Smooth muscle cell (in vitro differentiated cells): ENCODE results near the gene TMUB2. TPM values are rescaled to one million over a fixed set of nuclear protein-coding genes. Genes with fewer than 3 reads are reported as not detected.
A peak's percentile ranks its signal among the peaks of the same experiment; 100 is the strongest.

Experiments
- DNase-seq: peaks from one replicate; lab custom pipeline; 2025; ENCODE audit not compliant: unreplicated experiment; lab: John Stamatoyannopoulos, UW
- H2AFZ ChIP-seq: fragments of 200-600 bp; sonication (generic); 2 replicates; pipeline ENCODE4 v1.6.0; 2016; ENCODE audit warnings: antibody characterized with exemption, low read depth, mild to moderate bottlenecking
- H3F3A ChIP-seq: fragments of 200-600 bp; sonication (generic); 2 replicates; pipeline ENCODE4 v1.6.0; 2017; ENCODE audit warnings: antibody characterized with exemption, low read depth
- H3K27ac ChIP-seq: fragments of 200-600 bp; sonication (generic); 2 replicates; pipeline ENCODE4 v1.5.1; 2016; ENCODE audit warnings: low read depth, mild to moderate bottlenecking
- H3K27me3 ChIP-seq: fragments of 200-600 bp; sonication (generic); 2 replicates; pipeline ENCODE4 v1.6.1; 2016; ENCODE audit warnings: low read depth, mild to moderate bottlenecking
- H3K36me3 ChIP-seq: fragments of 200-600 bp; sonication (generic); 2 replicates; pipeline ENCODE4 v1.5.1; 2016; ENCODE audit warnings: low read depth
- H3K4me1 ChIP-seq: fragments of 200-600 bp; sonication (generic); 2 replicates; pipeline ENCODE4 v1.5.1; 2016; ENCODE audit warnings: low read depth
- H3K4me2 ChIP-seq: fragments of 200-600 bp; sonication (generic); 2 replicates; pipeline ENCODE4 v1.6.0; 2016; ENCODE audit warnings: mild to moderate bottlenecking
- H3K4me3 ChIP-seq: fragments of 200-600 bp; sonication (generic); 2 replicates; pipeline ENCODE4 v1.5.1; 2016; ENCODE audit warnings: mild to moderate bottlenecking
- H3K79me2 ChIP-seq: fragments of 200-600 bp; sonication (generic); 2 replicates; pipeline ENCODE4 v1.6.0; 2016; ENCODE audit warnings: low read depth, mild to moderate bottlenecking
- H3K9ac ChIP-seq: fragments of 200-600 bp; sonication (generic); 2 replicates; pipeline ENCODE4 v1.6.0; 2016; ENCODE audit warnings: low read depth
- H3K9me3 ChIP-seq: fragments of 200-600 bp; sonication (generic); replicated peaks from 2 replicates; pipeline ENCODE4 v1.5.1; 2016; ENCODE audit warnings: low read depth
- H4K20me1 ChIP-seq: fragments of 200-600 bp; sonication (generic); 2 replicates; pipeline ENCODE4 v1.6.0; 2016; ENCODE audit warnings: low read depth
- WGBS: methylation state at CpG from one replicate; pipeline ENCODE4 v1.1.7; 2016; ENCODE audit warnings: low lambda C conversion rate; 5-methylcytosine and 5-hydroxymethylcytosine counted together
- polyA plus RNA-seq: library from polyadenylated mRNA; unstranded; fragments of >200 nt; fragmentation: Nextera tagmentation; extraction: Ambion mirVana; gene quantifications from 2 replicates; pipeline ENCODE4 v1.2.1, GENCODE V29; 2016
- total RNA-seq: library from RNA; depleted of rRNA; stranded (reverse); fragments of >200 nt; gene quantifications from 2 replicates; pipeline ENCODE4 v1.2.3, GENCODE V29; 2014
- TF ChIP-seq, protein P1 (sequence below): fragments of 200-600 bp; sonication (generic); IDR thresholded peaks from 2 replicates; pipeline ENCODE4 v1.5.1; 2017; ENCODE audit warnings: borderline replicate concordance, mild to moderate bottlenecking, antibody characterized with exemption; ENCODE audit not compliant: insufficient read depth, poor library complexity, severe bottlenecking

Gene TMUB2
- total and polyA plus RNA-seq, 2 experiments from 2014 or later = 26.4 to 39.2 TPM

DNA sequence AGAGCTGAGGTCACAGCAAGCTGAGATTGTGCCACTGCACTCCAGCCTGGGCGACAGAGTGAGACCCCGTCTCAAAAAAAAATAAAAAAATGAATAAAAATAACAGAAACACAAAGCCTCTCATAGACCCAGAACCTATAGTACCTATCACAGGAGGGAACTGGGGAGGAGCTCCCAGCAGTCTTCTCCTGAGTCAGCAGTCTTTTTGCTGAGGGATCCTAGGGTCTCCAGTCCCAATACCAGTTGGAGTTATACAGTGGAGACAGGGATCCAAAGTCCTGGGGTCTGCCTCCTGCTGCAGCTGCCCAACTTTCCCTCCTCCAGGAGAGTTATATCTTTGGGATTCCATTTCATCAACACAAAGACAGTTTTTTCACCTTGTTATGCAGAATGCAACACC is 3.7 kb upstream of the TMUB2 start:
- DNase-seq = no peak
- TF ChIP-seq, protein P1, sequence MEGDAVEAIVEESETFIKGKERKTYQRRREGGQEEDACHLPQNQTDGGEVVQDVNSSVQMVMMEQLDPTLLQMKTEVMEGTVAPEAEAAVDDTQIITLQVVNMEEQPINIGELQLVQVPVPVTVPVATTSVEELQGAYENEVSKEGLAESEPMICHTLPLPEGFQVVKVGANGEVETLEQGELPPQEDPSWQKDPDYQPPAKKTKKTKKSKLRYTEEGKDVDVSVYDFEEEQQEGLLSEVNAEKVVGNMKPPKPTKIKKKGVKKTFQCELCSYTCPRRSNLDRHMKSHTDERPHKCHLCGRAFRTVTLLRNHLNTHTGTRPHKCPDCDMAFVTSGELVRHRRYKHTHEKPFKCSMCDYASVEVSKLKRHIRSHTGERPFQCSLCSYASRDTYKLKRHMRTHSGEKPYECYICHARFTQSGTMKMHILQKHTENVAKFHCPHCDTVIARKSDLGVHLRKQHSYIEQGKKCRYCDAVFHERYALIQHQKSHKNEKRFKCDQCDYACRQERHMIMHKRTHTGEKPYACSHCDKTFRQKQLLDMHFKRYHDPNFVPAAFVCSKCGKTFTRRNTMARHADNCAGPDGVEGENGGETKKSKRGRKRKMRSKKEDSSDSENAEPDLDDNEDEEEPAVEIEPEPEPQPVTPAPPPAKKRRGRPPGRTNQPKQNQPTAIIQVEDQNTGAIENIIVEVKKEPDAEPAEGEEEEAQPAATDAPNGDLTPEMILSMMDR = no peak
- H3K27me3 ChIP-seq = no peaks in the 10 kb centered on the region

DNA sequence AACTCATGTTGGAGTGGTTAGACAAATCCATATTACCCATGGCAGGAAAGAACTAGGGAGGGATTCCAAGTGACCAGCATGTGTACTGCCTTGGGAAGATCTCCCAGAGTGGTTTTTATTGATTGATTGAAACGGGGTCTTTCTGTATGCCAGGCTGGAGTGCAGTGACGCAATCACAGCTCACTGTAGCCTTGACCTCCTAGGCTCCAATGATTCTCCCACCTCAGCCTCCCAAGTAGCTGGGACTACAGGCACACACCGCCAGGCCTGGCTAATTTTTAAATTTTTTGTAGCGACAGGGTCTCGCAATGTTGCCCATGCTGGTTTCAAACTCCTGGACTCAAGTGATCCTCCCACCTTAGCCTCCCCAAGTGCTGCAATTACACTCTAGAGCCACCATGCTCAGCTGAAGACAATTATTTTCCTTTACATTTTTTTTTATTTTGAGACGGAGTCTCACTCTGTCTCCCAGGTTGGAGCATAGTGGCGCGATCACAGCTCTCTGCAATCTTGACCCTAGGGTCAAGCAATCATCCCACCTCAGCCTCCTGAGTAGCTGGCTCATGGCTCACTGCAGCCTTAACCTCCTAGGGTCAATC is 2.5 kb upstream of the TMUB2 start:
- no peak overlapping the region for H3K27ac ChIP-seq
- H3K9me3 ChIP-seq = no peaks in the 10 kb centered on the region
- TF ChIP-seq, protein P1 = no peak
- no peaks in the 10 kb centered on the region for H3K36me3 ChIP-seq
- H2AFZ ChIP-seq = no peak overlapping the region
- no peak overlapping the region for H3K4me2 ChIP-seq
- H3K27me3 ChIP-seq = no peaks in the 10 kb centered on the region
- H4K20me1 ChIP-seq = peaks cover 7% of the 10 kb centered on the region
- peaks cover 35% of the 10 kb centered on the region for H3K79me2 ChIP-seq
- WGBS = 97% methylated on average over 8 of the region's 8 CpGs
- H3F3A ChIP-seq = no peaks in the 10 kb centered on the region
- no peak overlapping the region for H3K9ac ChIP-seq
- H3K4me3 ChIP-seq = no peak overlapping the region
- peaks cover 17% of the 10 kb centered on the region for H3K4me1 ChIP-seq
- no peak for DNase-seq

More for the DNA sequence above, 3.7 kb upstream of the TMUB2 start:
- no peaks in the 10 kb centered on the region for H3K9me3 ChIP-seq
- H3K4me2 ChIP-seq = no peak overlapping the region
- no peak overlapping the region for H3K4me3 ChIP-seq
- H4K20me1 ChIP-seq = peaks cover 7% of the 10 kb centered on the region
- H3K9ac ChIP-seq = no peak overlapping the region
- H3K4me1 ChIP-seq = peaks cover 16% of the 10 kb centered on the region
- H3K79me2 ChIP-seq = peaks cover 27% of the 10 kb centered on the region
- no peak overlapping the region for H3K27ac ChIP-seq
- no peaks in the 10 kb centered on the region for H3K36me3 ChIP-seq
- no peaks in the 10 kb centered on the region for H3F3A ChIP-seq
- 100% methylated on average over 2 of the region's 2 CpGs for WGBS
- no peak overlapping the region for H2AFZ ChIP-seq

DNA sequence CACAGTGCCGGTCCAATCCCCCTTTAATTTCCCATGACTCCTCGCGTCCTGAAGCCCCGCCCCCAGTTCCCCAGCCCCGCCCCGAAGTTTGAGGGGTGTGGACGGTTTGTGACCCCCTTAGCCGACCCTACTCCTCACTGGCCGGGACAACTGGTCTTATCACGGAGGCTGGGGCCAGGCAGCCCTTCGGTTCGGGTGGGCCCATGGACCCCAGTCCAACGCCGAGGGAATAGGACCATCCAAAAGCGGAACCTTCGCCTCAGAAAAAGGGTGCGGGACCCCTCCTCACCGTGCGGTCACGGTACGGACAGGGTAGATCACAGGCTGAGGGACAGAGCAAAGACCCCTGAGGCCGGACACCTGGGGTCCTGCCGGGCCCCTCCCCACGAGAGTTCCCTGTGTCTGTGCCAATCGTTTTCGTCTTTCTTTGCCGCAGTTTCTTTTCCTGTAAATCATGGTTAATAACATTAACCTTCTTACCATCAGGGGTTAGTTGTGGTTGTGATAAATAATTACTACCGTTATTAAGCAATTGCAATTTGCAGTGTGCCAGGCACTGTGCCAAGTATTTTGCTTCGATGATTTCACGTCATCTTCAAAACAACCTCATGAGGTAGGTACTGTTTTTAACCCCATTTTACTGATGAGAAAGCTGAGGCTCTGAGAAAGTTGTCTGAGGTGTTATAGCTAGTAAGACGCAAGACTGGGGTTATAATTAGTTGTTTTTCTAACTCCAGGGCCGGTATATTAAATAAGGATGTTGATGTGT is 543 bp downstream of the TMUB2 start:
- Histone ChIP-seq H3K9ac (peak overlapping the region; percentile 96), H3K4me2 (peak overlapping the region; percentile 95), H3K4me3 (peak overlapping the region; percentile 80), H2AFZ (peak overlapping the region; percentile 76), H4K20me1 (peaks cover 7% of the 10 kb centered on the region), H3K27ac (peak overlapping the region; percentile 89), H3K9me3 (no peaks in the 10 kb centered on the region), H3K27me3 (no peaks in the 10 kb centered on the region), H3K4me1 (peaks cover 17% of the 10 kb centered on the region), H3K79me2 (peaks cover 35% of the 10 kb centered on the region), H3K36me3 (no peaks in the 10 kb centered on the region), H3F3A (peaks cover 5% of the 10 kb centered on the region)
- TF ChIP-seq, protein P1 = no peak
- WGBS = 8% methylated on average over 32 of the region's 32 CpGs
- no peak for DNase-seq
